MG63 (cell line): Measurements from ENCODE around the gene POLDIP3. TPM values are rescaled to one million over a fixed set of nuclear protein-coding genes. Genes with fewer than 3 reads are reported as not detected.
A peak's percentile ranks its signal among the peaks of the same experiment; 100 is the strongest.
"Not testable (repeated sequence)": the region's sequence is repeated elsewhere in the genome, so short reads cannot be mapped to it uniquely, and the experiment has no call there.

Experiments
- DNase-seq: peaks from one replicate; pipeline ENCODE4 v3.0.0-alpha.2; 2020
- H3K27me3 ChIP-seq: fragments of 250-450 bp; sonication (Bioruptor Pico); 2 replicates; pipeline ENCODE4 v1.5.1; 2020; ENCODE audit warnings: mild to moderate bottlenecking, moderate library complexity
- H3K36me3 ChIP-seq: fragments of 250-450 bp; sonication (Bioruptor Pico); 2 replicates; pipeline ENCODE4 v1.5.1; 2020; ENCODE audit warnings: mild to moderate bottlenecking, moderate library complexity
- H3K4me3 ChIP-seq: fragments of 250-450 bp; sonication (Bioruptor Pico); 2 replicates; pipeline ENCODE4 v1.5.1; 2020; ENCODE audit warnings: mild to moderate bottlenecking, moderate library complexity
- H3K9me3 ChIP-seq: fragments of 250-450 bp; sonication (Bioruptor Pico); 2 replicates; pipeline ENCODE4 v1.5.1; 2020; ENCODE audit warnings: mild to moderate bottlenecking, moderate library complexity
- total RNA-seq: library from RNA; depleted of rRNA; stranded (reverse); fragments of >200 nt; shearing (Covaris generic); gene quantifications from 2 replicates; pipeline ENCODE4 v1.2.3, GENCODE V29; 2014; ENCODE audit warnings: low replicate concordance

POLDIP3 gene
- total RNA-seq, 1 experiment from 2014 or later, result 17.7 TPM

GRCh38 chr22:42560781-42561180 is 53.9 kb downstream of the POLDIP3 start:
- Histone ChIP-seq H3K9me3 (no peaks in the 10 kb centered on the region), H3K27me3 (no peaks in the 10 kb centered on the region), H3K4me3 (no peak overlapping the region), H3K36me3 (no peaks in the 10 kb centered on the region)
- DNase-seq, result no peak

DNA sequence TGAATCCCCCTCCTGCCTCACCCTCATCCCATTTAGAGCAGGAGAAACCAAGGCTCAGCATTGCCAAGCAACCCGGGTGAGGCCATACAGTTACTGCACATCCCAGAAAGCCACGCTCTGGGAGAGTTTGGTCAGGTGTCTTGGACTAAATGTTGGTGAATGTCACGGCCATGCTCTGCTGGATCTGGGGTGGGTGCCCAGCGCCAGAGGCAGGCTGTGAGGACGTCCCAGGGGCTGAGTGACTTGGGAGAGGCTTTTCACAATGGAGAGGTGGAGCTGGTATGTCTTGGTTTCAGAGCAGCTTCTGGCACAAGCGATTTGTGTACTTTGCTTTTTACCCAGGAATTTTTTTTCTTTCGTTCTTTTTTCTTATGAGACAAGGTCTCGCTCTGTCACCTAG is 54.3 kb downstream of the POLDIP3 start:
- Histone ChIP-seq H3K4me3 (no peak overlapping the region), H3K36me3 (no peaks in the 10 kb centered on the region), H3K27me3 (no peaks in the 10 kb centered on the region), H3K9me3 (no peaks in the 10 kb centered on the region)
- no peak for DNase-seq

DNA sequence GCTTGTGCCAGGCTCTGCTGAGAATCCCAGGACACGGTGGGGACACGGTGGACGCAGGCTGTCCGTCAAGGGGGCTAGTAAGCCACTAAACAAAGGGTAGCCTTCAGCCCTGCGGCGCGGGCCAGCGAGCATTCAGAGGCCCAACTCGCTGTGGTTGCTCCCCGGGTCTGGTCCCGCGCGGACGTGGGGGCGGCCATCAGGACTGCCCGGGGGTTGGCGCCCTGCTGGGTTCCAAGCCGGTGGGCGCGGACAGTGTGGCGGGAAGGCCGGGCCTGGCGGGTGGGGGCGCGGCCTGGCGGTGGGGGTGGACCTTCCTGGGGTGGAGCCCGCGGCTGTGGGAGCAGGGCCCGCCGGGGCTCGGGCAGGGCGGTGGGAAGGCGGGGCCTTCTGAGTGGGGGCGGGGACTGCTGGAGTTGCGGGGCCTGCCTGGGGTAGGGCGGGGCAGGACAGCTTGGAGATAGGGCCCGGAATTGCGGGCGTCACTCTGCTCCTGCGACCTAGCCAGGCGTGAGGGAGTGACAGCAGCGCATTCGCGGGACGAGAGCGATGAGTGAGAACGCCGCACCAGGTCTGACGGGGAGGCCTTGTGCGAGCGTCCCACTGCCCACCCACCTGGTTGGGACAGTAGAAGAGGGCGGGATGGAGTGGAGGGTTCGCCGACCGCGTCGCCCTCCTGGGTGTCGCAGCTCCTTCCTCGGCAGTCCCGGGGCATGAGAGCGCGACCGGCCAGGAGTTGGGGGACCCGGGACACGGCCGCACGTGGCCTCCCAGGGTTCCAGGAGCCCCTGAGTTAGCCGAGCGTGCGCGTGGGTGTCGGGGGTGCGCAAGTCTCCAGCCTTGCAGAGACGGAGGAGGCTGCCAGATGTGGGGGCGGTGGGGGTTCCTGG is 61.0 kb downstream of the POLDIP3 start, which contains the start of gene SERHL2:
Gene SERHL2, plus strand, starts transcription at position 482 of the 887 bp plus-strand sequence. Its CDS starts 65 bp downstream, at position 547.
- Histone ChIP-seq H3K27me3 (no peaks in the 10 kb centered on the region), H3K9me3 (peaks cover 3% of the 10 kb centered on the region), H3K36me3 (no peaks in the 10 kb centered on the region), H3K4me3 (peak within 1 kb of the TSS; percentile 23)
- DNase-seq, result peak; percentile 67

DNA sequence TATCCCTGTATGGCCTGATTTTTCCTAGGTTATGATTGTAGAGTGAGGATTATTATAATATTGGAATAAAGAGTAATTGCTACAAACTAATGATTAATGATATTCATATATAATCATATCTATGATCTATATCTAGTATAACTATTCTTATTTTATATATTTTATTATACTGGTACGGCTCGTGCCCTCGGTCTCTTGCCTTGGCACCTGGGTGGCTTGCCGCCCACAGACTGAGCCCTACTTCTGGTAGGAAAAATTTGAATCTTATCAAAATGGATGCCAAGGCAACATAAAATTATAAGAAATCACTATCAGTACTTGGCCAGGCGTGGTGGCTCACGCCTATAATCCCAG is 62.4 kb downstream of the POLDIP3 start:
- not testable (repeated sequence) for H3K9me3 ChIP-seq, H3K4me3 ChIP-seq, H3K36me3 ChIP-seq, DNase-seq, H3K27me3 ChIP-seq

DNA sequence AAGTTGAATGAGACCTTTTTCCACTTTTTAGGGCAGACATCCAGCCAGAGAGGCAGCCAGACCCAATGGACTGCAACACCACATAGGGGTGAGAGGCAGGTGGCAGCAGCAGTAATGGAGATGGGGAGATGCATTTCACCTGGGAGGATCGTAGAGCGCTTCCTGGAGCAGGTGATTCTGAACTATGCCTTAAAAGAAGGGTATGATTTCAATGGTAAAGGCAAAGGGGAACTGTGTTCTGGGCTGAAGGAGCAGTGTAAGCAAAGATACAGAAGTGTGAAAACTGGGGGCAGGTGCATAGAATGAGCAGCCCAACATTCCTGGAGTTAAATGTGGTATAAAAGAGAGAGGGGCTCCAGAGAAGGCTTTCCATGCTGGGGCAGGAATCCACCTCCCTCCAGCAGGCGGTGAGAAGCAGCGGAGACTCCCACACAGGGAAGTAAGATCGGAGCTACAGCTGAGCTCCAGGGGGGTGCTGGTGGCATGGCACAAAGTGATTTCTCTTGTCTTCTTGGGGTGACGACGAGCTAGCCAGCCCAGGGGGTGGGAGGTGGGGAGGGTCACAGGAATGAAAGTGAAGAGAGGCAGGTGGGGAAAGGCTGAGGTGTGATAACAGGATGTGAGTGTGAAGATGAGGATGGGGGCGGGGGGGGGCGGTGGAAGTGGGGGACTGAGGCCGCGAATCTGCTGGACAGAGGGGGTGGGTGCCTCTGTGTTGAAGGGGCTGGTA is 65.2 kb downstream of the POLDIP3 start:
- Histone ChIP-seq H3K9me3 (peaks cover 3% of the 10 kb centered on the region), H3K36me3 (no peaks in the 10 kb centered on the region), H3K27me3 (no peaks in the 10 kb centered on the region), H3K4me3 (no peak overlapping the region)
- DNase-seq, result no peak

DNA sequence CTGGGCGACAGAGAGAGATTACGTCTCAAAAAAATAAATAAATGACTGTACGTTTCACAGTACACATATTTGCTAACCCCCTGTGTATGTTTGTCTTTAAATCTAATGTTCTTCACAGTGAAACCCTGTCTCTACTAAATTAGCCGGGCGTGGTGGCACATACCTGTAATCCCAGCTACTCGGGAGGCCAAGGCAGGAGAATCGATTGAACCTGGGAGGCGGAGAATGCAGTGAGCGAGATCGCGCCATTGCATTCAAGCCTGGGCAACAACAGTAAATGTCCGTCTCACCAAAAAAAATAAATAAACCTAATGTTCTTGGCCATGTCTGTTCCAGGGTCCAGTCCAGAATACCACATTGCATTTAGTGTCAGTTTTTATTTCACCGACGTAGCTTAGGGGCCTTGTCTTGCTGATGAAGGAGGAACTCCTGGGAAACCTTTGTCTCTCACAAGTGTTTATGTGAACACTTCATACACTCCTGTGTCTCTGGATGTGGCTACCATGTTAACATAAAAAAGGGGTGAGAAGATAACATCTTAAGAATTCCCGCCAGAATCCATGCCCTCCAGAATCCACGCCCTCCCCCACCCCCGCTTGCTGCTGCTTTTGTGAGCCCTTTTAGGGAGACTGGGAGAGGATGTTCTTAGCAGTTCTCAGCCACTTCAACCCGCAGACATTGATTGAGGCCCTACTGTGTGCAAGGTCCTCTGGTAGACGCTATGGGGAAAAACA is 65.9 kb downstream of the POLDIP3 start:
- peaks cover 3% of the 10 kb centered on the region for H3K9me3 ChIP-seq
- H3K36me3 ChIP-seq, result no peaks in the 10 kb centered on the region
- no peaks in the 10 kb centered on the region for H3K27me3 ChIP-seq
- DNase-seq, result no peak
- no peak overlapping the region for H3K4me3 ChIP-seq

GRCh38 chr22:42548126-42548525 is 66.6 kb downstream of the POLDIP3 start:
- H3K27me3 ChIP-seq, DNase-seq, H3K9me3 ChIP-seq, H3K4me3 ChIP-seq, H3K36me3 ChIP-seq: not testable (repeated sequence)

GRCh38 chr22:42547562-42547961 is 67.1 kb downstream of the POLDIP3 start:
- Histone ChIP-seq H3K9me3 (peaks cover 3% of the 10 kb centered on the region), H3K4me3 (no peak overlapping the region), H3K27me3 (no peaks in the 10 kb centered on the region), H3K36me3 (no peaks in the 10 kb centered on the region)
- DNase-seq, result no peak

DNA sequence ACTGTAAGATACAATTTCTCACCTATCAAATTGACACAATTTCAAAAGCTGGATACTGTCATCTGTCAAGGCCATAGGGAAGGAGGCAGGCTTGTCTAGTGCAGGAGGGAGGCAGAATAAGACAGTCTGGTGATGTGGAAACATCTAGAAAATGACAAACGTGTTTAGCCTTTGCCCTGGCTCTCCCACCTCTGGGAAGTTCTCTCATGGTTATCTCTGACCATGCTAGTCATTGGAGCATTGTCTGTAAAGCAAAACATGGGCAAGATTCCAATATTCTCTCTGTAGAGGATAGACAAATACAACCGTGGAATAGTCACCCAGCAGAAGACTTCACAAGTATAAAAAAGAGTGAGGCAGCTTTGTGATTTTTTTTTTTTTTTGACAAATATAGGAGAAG is 70.0 kb downstream of the POLDIP3 start:
- no peaks in the 10 kb centered on the region for H3K36me3 ChIP-seq
- H3K27me3 ChIP-seq, result no peaks in the 10 kb centered on the region
- DNase-seq, result no peak
- no peaks in the 10 kb centered on the region for H3K9me3 ChIP-seq
- no peak overlapping the region for H3K4me3 ChIP-seq

GRCh38 chr22:42539236-42539771 is 75.4 kb downstream of the POLDIP3 start:
- H3K36me3 ChIP-seq, H3K9me3 ChIP-seq, H3K4me3 ChIP-seq, H3K27me3 ChIP-seq: not testable (repeated sequence)
- peak; percentile 76 for DNase-seq

DNA sequence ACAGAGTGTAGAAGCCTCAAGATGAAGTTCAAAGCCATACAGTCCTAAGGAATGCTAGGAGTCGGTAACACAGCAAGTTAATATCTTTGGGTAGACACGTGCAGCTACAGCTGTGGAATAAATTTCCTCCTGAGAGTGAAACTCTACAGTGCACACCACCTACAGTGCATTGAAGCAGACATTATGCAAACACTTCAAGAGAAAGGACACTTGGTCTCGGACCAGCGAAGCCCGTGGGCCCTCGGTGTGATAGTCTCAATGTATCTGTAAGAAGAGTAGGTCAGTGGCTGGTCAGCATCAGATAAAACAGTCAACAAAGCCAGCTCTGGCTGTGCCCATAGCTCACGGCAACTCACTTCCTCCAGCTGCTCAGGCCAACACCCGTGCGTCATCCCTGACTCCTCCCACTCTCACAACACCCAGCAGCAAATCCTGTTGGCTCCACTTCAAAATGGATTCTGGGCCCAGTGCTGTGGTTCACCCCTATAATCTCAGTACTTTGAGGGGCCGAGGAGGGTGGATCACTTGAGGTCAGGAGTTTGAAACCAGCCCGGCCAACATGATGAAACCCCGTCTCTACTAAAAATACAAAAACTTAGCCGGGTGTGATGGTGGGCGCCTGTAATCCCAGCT is 77.4 kb downstream of the POLDIP3 start:
- DNase-seq, result peak; percentile 53
- not testable (repeated sequence) for H3K36me3 ChIP-seq, H3K4me3 ChIP-seq, H3K27me3 ChIP-seq, H3K9me3 ChIP-seq

GRCh38 chr22:42536634-42537033 is 78.0 kb downstream of the POLDIP3 start:
- not testable (repeated sequence) for DNase-seq, H3K36me3 ChIP-seq, H3K4me3 ChIP-seq, H3K9me3 ChIP-seq, H3K27me3 ChIP-seq

GRCh38 chr22:42536166-42536565 is 78.5 kb downstream of the POLDIP3 start:
- Histone ChIP-seq H3K9me3 (no peaks in the 10 kb centered on the region), H3K4me3 (no peak overlapping the region), H3K36me3 (no peaks in the 10 kb centered on the region), H3K27me3 (no peaks in the 10 kb centered on the region)
- DNase-seq, result no peak

DNA sequence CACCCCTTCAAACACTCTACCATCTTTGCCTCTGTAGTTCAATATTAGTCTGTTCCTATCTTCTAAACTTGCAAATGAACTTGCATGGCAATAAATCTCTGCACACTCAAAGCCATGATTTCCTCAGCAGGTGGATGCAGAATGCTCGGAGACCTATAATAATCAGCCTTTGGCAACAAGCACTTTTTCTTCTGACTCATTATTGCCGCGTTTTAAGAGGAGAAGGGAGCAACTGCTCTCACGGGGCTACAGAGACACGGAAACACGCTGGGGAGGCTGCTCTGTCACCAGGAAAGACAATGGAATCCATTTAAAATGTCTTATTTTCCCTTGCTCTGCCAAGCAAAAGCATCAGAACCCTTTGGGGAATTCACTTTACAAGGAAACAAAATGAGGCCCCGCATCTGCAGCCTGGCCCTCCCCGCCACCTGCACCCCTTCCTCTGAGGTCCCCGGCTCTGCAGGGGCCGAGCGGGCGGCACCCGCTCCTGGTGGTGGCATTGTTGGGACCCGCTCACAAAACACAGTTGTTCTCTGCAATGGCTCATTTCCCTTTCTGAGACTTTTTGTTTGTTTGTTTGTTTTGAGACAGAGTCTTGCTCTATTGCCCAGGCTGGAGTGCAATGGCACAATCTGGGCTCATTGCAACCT is 79.5 kb downstream of the POLDIP3 start:
- not testable (repeated sequence) for H3K27me3 ChIP-seq, H3K36me3 ChIP-seq, H3K9me3 ChIP-seq, DNase-seq, H3K4me3 ChIP-seq
